ENCODE results near the gene PARN.

Gene PARN

DNA sequence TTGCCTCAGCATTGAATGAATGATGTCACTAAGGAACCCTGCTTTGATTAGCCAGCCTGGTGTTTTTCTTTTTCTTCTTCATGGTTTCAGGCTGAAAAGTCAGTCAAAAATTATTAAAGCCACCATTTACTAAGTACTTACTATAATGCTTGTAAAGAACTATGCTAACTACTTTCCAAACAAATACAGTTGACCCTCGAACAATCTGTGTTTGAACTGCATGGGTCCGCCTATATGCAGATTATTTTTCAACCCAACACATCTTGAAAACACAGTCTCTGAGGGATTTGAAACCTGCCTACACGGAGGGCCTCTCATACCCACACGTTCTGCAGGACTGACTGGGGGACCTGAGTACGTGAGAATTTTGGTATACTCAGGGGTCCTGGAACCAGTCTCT lies 136.3 kb downstream of the PARN start:
- Mint-ChIP-seq H3K4me3 (no peak overlapping the region), H3K27ac (no peak overlapping the region), H3K4me1 (peaks cover 57% of the 10 kb centered on the region), H3K9me3 (no peaks in the 10 kb centered on the region), H3K36me3 (peaks cover 11% of the 10 kb centered on the region)
- no peak for ATAC-seq
- no peak for DNase-seq (ENCODE audit: low spot score in 2 of 2)

DNA sequence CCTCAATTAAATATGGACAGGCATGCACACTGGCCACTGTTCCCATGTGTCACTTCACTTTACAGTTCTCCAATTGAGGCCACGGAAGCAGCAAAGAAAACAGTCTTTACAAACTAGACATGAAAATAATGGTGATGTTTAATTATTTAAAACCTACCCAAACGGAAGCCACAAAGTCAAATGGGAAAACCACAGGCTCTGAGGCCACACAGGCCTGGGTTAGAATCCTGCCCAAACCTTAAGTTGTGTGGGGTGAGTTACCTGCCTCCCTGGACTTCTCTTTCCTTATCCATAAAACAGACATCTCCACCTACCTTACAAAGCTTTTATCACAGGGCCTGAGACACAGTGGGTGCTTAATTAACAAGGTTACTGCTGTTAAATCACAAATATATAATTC lies 137.4 kb downstream of the PARN start:
- peaks cover 11% of the 10 kb centered on the region for H3K36me3 Mint-ChIP-seq
- peak overlapping the region; percentile 16 for H3K27ac Mint-ChIP-seq
- no peak overlapping the region for H3K4me3 Mint-ChIP-seq
- no peak for ATAC-seq
- DNase-seq (ENCODE audit: low spot score in 2 of 2) = no peak
- H3K9me3 Mint-ChIP-seq = no peaks in the 10 kb centered on the region
- H3K4me1 Mint-ChIP-seq = peaks cover 52% of the 10 kb centered on the region

- H3K4me3 Mint-ChIP-seq = no peak overlapping the region
- no peaks in the 10 kb centered on the region for H3K9me3 Mint-ChIP-seq
- no peak for ATAC-seq
- peaks cover 11% of the 10 kb centered on the region for H3K36me3 Mint-ChIP-seq
- no peak for DNase-seq (ENCODE audit: low spot score in 2 of 2)
- H3K4me1 Mint-ChIP-seq = peaks cover 49% of the 10 kb centered on the region
- peak overlapping the region; percentile 16 for H3K27ac Mint-ChIP-seq
Measured at GRCh38 chr16:14491861-14492529, 138.1 kb downstream of the PARN start.

DNA sequence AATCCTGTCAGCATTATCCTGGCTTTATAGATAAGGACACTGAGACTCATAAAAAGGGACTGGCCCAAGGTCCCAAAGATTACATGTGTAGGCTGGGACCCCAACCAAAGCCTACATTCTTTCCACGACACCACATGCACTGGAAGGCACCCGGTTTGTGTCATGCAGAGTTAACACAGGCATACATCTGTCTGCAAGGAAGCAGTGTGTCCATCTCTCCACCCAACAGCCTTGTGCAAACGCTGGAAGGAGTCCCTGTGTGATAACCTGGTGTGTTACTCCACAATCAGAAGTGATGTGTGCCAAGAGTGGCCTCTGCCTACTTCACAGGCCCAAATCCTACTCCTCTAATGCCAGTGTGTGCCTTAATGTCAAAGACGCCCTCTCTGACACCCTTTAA lies 139.8 kb downstream of the PARN start:
- Mint-ChIP-seq H3K9me3 (no peaks in the 10 kb centered on the region), H3K36me3 (peaks cover 11% of the 10 kb centered on the region), H3K4me3 (no peak overlapping the region), H3K27ac (no peak overlapping the region), H3K4me1 (peaks cover 36% of the 10 kb centered on the region)
- ATAC-seq (no peak), DNase-seq (ENCODE audit: low spot score in 2 of 2) (no peak)

GRCh38 chr16:14489460-14489859 lies 140.6 kb downstream of the PARN start:
- Mint-ChIP-seq H3K36me3 (peaks cover 9% of the 10 kb centered on the region), H3K4me1 (peaks cover 28% of the 10 kb centered on the region), H3K27ac (no peak overlapping the region), H3K9me3 (no peaks in the 10 kb centered on the region), H3K4me3 (no peak overlapping the region)
- DNase-seq (ENCODE audit: low spot score in 2 of 2) (no peak), ATAC-seq (no peak)

- Mint-ChIP-seq H3K27ac (peak overlapping the region; percentile 43), H3K36me3 (peaks cover 10% of the 10 kb centered on the region), H3K9me3 (no peaks in the 10 kb centered on the region), H3K4me3 (no peak overlapping the region), H3K4me1 (peaks cover 14% of the 10 kb centered on the region)
- DNase-seq (ENCODE audit: low spot score in 2 of 2) (no peak), ATAC-seq (no peak)
Measured at GRCh38 chr16:14487579-14487978, 142.5 kb downstream of the PARN start.

- Mint-ChIP-seq H3K4me1 (peaks cover 6% of the 10 kb centered on the region), H3K9me3 (no peaks in the 10 kb centered on the region), H3K36me3 (peaks cover 18% of the 10 kb centered on the region), H3K27ac (no peak overlapping the region), H3K4me3 (no peak overlapping the region)
- no peak for ATAC-seq
- no peak for DNase-seq (ENCODE audit: low spot score in 2 of 2)
Measured at GRCh38 chr16:14486520-14487303, 143.3 kb downstream of the PARN start.

DNA sequence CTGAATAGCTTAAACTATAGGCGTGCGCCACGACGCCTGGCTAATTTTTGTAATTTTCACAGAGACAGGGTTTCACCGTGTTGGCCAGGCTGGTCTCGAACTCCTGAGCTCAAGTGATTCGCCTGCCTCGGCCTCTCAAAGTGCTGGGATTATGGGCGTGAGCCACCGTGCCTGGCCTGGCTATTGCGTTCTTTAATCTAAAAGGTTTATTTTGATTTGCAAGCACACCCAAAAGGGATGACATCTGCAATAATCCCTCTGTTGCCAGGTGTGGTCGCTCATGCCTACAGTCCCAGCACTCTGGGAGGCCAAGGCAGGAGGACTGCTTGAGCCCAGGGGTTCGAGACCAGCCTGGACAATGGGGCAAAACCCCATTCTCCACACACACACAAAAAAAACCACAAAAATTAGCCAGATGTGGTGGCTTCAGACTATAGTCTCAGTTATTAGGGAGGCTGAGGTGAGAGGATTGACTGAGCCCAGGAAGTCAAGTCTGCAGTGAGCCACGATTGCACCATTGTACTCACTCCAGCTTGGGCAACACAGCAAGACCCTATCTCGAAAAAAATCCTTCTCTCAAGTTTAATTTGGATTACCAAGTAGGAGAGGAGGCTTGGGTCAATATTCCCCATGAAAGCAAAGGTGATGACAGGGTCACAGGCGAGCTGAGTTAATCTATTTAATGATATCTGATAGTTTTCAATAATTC lies 144.1 kb downstream of the PARN start:
- Mint-ChIP-seq H3K27ac (no peak overlapping the region), H3K4me3 (no peak overlapping the region), H3K9me3 (no peaks in the 10 kb centered on the region), H3K36me3 (peaks cover 26% of the 10 kb centered on the region), H3K4me1 (peaks cover 6% of the 10 kb centered on the region)
- DNase-seq (ENCODE audit: low spot score in 2 of 2) (no peak), ATAC-seq (no peak)

DNA sequence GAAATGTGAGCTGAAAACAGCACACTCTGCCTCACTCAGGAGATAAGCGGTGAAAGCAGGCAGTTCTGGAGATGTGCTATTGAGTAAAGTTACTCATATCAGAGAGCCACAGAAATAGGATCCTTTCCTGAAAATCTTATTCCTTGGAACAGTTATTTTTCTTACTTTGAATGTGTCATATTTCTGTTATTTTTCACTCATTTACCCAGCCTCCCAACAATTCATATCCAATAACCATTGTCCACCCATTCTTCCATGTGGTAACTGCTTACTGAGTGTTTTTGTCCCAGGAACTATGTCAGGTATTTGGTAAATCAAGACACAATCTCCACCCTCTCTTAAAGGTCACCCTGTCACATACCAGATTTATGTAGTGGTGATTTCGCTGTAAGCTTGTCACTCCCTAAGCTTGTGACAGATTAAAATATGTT lies 144.9 kb downstream of the PARN start:
- DNase-seq (ENCODE audit: low spot score in 2 of 2) = no peak
- no peak overlapping the region for H3K4me3 Mint-ChIP-seq
- peaks cover 6% of the 10 kb centered on the region for H3K4me1 Mint-ChIP-seq
- no peak for ATAC-seq
- H3K9me3 Mint-ChIP-seq = no peaks in the 10 kb centered on the region
- peak overlapping the region; percentile 17 for H3K27ac Mint-ChIP-seq
- peaks cover 34% of the 10 kb centered on the region for H3K36me3 Mint-ChIP-seq

DNA sequence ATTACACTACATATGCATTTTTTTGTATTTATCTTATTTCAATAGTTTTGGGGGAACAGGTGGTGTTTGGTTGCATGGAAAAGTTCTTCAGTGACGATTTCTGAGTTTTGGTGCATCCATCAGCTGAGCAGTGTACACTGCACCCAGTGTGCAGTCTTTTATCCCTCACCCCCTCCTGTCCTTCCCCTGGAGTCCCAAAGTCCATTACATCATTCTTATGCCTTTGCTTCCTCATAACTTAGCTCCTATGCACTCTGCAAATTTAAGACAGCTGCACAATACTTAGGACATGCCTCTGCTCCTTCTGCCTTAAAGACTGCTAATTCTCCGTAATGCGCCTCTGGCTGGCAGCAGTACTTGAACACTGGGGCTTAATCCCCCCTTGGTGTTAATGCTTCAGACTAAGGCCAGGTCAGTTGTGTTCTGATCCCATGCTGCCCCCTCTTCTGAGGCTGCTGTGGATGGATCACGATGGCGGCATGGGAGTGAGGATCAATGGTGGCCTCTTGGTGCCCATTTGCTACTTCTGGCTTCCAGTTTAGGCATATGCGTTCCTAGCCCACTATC lies 146.2 kb downstream of the PARN start:
- Mint-ChIP-seq H3K36me3 (peaks cover 47% of the 10 kb centered on the region), H3K4me3 (no peak overlapping the region), H3K4me1 (peaks cover 3% of the 10 kb centered on the region), H3K9me3 (no peaks in the 10 kb centered on the region), H3K27ac (no peak overlapping the region)
- no peak for DNase-seq (ENCODE audit: low spot score in 2 of 2)
- no peak for ATAC-seq

DNA sequence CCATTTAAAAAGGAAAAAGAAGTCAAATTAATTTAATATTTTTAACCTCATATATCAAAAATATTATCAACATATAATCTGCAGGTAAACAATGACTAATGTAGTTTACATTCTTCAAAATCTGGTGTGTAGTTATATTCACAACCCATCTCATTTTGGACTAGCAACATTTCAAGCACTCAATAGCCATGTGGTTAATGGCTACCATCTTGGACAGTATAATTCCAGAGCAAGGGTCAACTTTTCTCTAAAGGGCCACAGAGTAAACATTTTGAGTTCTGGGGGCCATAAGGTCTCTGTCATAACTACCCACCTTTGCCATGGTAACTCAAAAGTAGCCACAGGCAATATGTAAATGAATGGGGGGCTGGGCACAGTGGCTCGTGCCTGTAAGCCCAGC lies 153.9 kb downstream of the PARN start:
- peaks cover 42% of the 10 kb centered on the region for H3K36me3 Mint-ChIP-seq
- no peak overlapping the region for H3K4me3 Mint-ChIP-seq
- ATAC-seq (no peak), DNase-seq (ENCODE audit: low spot score in 2 of 2) (no peak)
- no peaks in the 10 kb centered on the region for H3K4me1 Mint-ChIP-seq
- H3K27ac Mint-ChIP-seq = no peak overlapping the region
- H3K9me3 Mint-ChIP-seq = no peaks in the 10 kb centered on the region

DNA sequence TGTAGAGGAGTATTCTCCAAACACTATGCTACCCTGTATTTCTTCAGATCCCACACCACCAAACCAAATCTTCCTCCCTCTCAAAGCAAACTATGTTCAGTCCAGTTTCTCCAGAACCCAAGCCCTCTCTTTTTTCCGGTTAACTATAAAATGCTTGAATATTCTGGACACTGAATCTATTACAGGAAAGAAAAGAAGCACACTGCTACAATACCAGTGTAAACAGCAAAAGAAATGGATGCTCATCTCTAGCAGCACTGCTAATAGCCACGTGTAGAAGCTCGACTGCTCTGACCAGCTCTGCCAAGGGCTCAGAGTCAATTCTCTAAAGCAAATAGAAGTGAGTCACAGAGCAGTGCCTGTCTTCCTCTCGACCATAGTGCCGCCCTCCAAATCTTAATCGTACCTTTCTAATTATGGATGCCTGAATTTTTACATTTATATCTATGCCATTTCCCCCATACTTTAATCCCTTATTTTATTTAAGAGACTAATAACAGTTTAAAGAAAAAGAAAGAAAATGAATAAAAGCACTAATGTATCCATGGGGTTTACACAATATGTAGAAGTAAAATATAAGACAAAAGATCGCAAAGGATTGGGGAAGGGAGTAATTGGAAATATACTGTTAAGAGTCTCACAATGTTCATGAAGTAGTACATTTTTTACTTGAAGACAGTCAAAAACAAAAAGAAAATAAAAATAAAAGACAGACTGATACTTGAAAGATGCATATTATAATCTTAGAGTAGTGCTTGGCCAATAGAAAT lies 154.5 kb downstream of the PARN start:
- no peak overlapping the region for H3K4me3 Mint-ChIP-seq
- H3K27ac Mint-ChIP-seq = no peak overlapping the region
- H3K36me3 Mint-ChIP-seq = peaks cover 36% of the 10 kb centered on the region
- ATAC-seq (no peak), DNase-seq (ENCODE audit: low spot score in 2 of 2) (no peak)
- H3K4me1 Mint-ChIP-seq = no peaks in the 10 kb centered on the region
- H3K9me3 Mint-ChIP-seq = no peaks in the 10 kb centered on the region

DNA sequence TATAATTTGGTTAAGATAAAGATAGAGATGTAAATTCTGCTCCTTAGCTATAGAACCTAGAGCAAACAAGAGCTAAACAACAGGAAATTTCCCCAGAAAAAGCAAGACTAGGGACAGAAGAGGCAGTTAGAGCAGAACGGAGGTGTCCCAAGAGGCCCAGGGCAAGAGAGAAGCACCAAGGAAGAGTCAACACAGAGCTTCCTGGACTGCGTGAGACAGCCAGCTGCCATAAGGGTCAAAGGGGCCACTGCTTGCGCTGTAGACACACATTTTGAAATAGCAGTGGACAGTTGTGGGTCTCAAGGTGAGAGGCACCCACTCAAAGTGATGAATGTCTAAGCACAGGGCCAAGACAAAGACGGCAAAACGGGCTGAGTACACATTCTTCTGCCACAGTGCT lies 156.6 kb downstream of the PARN start:
- Mint-ChIP-seq H3K9me3 (no peaks in the 10 kb centered on the region), H3K36me3 (peaks cover 16% of the 10 kb centered on the region), H3K27ac (no peak overlapping the region), H3K4me3 (no peak overlapping the region), H3K4me1 (no peaks in the 10 kb centered on the region)
- DNase-seq (ENCODE audit: low spot score in 2 of 2) (no peak), ATAC-seq (no peak)

- no peak overlapping the region for H3K4me3 Mint-ChIP-seq
- H3K4me1 Mint-ChIP-seq = no peaks in the 10 kb centered on the region
- H3K9me3 Mint-ChIP-seq = no peaks in the 10 kb centered on the region
- H3K27ac Mint-ChIP-seq = no peak overlapping the region
- no peak for DNase-seq (ENCODE audit: low spot score in 2 of 2)
- H3K36me3 Mint-ChIP-seq = peaks cover 11% of the 10 kb centered on the region
- ATAC-seq = no peak
Measured at GRCh38 chr16:14472357-14472756, 157.7 kb downstream of the PARN start.

DNA sequence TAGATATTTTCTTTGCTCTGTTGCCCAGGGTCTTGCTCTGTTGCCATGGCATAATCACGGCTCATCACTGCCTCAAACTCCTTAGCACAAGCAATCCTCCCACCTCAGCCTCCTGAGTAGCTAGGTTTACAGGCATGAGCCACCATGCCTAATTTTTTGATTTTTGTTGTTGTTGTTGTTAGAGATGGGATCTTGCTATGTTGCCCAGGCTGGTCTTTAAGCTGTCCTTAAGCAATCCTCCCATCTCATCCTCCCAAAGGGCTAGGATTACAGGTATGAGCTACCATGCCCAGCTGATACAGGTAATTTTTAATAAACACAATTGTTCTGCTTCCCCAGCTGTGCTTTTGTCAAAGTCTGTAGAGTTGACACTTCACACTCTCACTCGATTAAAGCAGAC lies 159.3 kb downstream of the PARN start:
- DNase-seq (ENCODE audit: low spot score in 2 of 2) = no peak
- no peaks in the 10 kb centered on the region for H3K9me3 Mint-ChIP-seq
- no peaks in the 10 kb centered on the region for H3K4me1 Mint-ChIP-seq
- peaks cover 5% of the 10 kb centered on the region for H3K36me3 Mint-ChIP-seq
- no peak overlapping the region for H3K27ac Mint-ChIP-seq
- H3K4me3 Mint-ChIP-seq = no peak overlapping the region
- no peak for ATAC-seq
